OCI-LY7 (cell line): ENCODE data around the gene HAPLN3.

Experiments
- EZH2phosphoT487 ChIP-seq: fragments of 200-600 bp; sonication (generic); IDR thresholded peaks from 2 replicates; pipeline ENCODE4 v1.6.1; 2018; ENCODE audit warnings: low read depth, borderline replicate concordance, mild to moderate bottlenecking, mixed run types, antibody characterized with exemption, low read length, moderate library complexity, mixed read lengths
- TF ChIP-seq, protein P1 (sequence below): fragments of 200-600 bp; sonication (generic); conservative IDR thresholded peaks from 2 replicates; pipeline ENCODE4 v1.5.1; 2014; ENCODE audit warnings: mild to moderate bottlenecking, antibody characterized with exemption, low read length, moderate library complexity, mixed read lengths

DNA sequence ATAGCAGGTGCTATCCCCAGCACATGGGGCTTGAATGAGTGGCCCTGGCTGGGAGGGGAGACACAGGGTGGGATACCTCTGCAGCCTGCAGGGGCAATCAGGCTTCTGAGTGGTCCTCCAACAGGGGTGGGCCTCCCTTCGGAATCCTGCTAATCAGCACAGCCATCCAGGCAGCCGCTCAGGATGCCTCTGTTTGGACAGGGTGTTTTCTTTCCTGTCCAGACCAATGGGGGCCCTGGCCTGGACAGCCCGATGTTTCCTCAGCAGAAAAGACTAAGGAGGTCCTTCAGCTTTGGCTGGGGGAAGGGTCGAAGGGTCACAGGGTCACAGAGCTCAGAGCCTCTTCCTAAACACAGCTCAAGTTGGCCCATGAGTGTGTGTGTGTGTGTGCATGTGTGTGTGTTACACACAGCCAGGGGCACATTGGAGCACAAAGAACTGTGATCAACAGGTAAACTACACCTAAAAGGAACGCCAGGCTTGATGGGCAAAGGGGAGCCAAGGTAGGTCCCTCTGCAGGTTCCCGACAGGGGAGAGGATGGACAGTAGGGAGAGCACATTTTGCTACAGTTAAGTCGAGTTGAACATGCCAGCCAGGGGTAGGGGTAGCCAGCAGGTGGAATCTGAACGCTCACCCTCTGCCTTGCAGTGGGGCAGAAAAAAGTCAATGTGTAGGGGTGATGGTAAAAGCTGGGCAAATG is 1.1 kb upstream of the HAPLN3 start:
- TF ChIP-seq, protein P1, sequence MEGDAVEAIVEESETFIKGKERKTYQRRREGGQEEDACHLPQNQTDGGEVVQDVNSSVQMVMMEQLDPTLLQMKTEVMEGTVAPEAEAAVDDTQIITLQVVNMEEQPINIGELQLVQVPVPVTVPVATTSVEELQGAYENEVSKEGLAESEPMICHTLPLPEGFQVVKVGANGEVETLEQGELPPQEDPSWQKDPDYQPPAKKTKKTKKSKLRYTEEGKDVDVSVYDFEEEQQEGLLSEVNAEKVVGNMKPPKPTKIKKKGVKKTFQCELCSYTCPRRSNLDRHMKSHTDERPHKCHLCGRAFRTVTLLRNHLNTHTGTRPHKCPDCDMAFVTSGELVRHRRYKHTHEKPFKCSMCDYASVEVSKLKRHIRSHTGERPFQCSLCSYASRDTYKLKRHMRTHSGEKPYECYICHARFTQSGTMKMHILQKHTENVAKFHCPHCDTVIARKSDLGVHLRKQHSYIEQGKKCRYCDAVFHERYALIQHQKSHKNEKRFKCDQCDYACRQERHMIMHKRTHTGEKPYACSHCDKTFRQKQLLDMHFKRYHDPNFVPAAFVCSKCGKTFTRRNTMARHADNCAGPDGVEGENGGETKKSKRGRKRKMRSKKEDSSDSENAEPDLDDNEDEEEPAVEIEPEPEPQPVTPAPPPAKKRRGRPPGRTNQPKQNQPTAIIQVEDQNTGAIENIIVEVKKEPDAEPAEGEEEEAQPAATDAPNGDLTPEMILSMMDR: no peak
- TF ChIP-seq EZH2phosphoT487: no peak
